HG03097 (cell line): Measurements from ENCODE around the gene RAI1.

Experiments used
- ATAC-seq: cut with Tn5 transposase; IDR thresholded peaks from one replicate; pipeline ENCODE4 v1.9.1; 2021; ENCODE audit not compliant: unreplicated experiment, low FRiP score

RAI1 gene

GRCh38 chr17:17745476-17746455, 64.5 kb downstream of the RAI1 start:
- no peak for ATAC-seq

DNA sequence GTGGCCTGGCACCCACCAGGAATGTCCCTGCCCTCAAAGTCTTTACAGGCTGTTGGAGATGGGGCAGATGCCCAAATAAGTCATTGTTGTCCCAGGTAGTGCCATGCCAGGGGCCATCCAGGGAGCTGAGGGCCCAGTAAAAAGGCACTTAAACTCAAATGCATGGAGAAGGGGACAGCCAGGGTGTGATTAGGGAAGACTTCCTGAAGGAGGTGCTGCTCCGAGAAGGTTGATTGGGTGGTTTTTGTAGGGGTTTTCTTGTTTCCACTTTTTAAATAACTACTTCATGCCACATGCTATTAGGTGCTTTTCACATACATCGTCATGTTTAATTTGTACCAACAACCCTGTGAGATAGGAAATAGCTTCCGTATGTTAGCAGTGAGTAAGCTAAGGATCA, 66.9 kb downstream of the RAI1 start:
- ATAC-seq = no peak

GRCh38 chr17:17748604-17749003, 67.3 kb downstream of the RAI1 start:
- no peak for ATAC-seq

DNA sequence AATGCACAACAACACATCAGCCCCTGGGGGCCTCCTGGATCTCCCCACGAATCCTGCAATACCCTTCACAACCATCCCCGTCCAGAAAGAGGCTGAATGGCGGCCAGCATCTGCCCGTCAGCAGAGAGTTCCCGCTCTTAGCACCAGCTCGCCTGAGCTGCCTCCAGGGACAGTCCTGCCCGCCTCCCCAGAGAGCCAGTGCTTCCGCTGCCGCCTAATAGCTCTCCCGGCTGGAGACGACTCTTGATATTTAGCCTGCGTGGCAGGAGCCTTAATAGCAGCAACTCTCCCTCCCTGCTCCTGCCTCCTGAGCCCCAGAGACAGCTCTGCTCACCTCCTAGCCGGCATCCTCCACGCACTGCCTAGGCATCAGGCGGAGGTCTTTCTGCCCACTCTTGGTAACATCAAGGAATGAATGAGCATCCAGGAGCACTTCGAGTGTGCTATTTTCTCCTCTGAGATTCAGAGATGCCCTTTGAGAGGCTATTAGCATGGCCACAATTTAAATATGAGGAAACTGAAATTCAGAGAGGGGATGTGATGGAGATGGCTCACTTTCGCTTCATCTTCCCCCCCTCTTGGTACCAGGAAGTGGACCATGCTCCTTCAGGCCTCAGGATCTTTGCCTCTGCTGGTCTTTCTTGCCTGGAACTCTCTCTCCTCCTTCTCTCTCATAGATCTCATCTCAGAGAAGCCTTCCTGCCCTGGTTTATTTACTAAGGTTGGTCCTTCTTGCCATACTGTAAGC, 67.9 kb downstream of the RAI1 start:
- ATAC-seq = no peak

DNA sequence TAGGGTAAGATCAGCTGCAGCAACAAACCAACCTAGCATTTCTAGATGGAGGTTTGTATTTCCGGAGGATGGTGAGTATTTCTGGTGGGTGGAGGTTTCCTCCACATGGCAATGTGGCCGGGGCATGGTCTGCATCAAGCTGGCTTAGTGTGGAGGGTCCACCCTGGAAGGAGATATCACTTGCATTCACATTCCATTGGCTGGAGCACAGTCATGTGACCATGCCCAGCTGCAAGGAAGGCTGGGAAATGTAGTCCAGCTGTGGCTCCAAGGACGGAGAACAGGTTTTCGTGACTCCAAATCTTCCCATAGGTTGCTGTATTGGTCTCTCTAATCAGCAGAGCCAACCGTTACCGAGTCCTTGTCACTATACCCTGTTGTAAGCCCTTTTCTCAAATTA, 68.7 kb downstream of the RAI1 start:
- no peak for ATAC-seq

- ATAC-seq = no peak
Measured at GRCh38 chr17:17750881-17751280, 69.6 kb downstream of the RAI1 start.

DNA sequence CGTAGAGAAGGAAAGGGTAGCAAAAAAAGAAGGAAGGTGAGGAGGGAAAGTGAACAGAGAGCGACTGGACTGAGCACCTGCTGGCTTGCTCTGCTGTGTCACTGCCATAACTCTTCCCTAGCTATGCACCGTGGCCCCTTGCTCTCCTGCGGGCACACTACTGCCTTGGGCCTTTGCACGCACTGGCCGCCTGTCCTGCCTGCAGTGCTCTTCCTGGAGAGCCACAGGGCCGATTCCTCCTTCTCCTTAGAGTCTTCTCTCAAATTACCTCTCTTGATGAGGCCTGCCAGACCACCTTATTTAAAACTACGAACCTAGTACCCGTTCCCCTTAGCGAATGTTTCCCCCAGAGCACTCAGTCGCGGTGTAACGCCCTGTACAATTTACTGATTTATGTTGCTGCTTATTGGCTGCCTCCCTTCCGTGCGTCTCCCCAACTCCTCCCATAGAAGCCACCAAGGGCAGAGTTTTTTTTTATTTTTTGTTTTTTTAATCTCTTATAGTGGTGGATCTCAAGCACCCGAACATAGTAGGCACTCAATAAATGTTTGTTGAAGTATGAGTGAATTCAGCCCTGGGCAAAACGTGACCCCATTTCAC, 70.3 kb downstream of the RAI1 start:
- ATAC-seq = no peak

DNA sequence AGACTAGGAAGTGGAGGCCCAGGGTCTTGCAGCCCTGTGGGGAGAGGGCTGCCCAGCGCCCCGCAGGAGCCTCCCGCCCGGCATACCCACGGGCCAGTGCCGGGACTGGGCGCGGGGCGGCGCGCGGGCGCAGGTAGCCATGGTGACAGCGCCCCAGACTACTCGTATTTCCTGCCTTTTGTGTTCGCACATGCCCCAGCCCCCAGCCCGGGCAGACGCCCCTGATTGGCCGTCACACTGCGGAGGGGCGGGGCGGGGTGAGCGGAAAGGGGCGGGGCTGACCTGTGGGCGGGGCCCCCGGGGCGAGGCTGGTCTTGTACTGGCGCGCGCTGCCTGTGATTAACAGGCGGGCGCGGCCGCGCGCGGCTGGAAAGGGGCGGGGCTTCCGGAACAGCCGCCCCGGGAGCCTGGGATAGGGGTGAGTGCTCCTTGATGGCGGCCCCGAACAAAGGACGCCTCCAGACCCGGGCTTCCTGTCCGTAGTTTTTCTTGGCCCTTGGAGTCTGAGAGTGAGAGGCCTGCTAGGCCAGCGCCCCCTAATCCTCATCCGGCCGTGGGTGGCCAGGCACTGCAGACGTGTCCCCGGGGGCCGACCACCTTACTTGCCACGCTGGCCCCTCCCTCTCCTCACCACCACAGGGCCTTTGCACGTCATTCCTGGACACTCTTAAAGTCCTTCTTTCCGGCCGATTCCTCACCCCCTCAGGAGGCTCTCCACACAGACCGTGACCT, 71.0 kb downstream of the RAI1 start:
- ATAC-seq = peak; percentile 53

DNA sequence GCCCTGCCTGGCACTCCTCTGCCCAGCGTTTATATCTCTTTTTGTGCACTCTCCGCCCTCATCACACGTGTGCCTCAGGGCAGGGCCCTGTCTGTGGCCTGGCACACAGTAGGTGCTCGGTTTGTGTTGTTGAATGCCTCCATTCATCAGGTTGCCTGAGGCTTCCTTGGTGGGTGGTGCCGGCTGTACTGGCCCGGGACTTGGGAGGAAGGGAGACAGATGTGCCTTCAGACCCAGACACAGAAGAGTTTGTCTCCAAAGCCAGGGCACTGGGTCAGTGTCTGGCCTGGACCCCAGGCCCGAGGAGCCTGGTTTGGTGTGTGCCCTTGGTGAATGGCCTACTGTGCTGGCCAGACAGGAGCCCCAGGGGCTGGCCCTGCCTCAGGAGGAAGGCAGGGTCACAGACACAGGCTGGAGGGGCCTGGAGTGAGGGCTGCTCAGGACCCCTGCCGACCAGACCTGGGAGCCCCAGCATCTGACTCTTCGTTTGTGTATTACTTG, 71.6 kb downstream of the RAI1 start:
- no peak for ATAC-seq

DNA sequence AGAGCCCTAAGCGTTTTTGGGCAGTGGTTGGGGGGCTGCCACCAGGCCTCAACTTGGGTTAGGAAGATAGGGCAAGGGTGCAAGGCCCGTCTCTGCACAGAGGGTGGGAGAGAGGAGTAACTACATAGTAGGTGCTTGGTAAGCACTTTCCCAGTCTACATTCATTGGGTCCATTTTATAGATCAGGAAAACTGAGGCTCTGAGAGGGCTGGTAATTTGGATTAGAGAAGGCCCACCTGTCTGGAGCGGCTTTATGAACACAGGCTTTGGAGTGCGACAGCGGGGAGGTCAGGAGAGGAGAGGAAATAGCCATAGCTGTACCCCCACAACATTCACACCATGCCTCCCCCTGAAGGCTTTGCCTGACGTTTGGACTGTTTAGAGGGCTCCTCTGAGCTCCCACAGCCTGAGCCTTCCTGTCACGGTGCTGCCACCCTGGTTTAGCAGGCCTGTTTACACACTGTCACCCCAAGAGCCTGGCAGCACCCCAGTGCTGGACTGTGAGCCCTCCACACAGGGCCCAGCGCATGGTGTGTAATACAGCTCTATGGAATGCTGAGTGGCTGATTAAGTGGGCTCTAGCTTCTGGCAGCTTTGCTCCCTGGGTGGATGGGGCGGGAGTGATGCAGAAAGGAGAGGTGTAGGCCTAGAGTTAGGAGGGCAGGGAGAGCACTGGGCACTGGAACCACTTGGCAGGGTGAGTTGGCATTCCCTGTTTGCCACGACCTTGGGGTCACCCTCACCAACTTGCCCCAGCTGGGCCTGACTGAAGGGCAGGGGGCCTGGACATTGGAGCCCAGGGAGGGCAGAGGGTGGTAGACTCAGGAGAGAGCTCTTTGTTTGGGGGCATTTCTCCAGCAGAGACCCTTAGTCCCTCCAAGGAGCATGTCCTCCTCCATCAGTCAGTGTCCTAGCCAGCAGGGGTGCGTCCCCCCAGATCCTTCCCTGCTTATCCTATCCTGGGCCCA, 73.7 kb downstream of the RAI1 start:
- ATAC-seq = no peak

DNA sequence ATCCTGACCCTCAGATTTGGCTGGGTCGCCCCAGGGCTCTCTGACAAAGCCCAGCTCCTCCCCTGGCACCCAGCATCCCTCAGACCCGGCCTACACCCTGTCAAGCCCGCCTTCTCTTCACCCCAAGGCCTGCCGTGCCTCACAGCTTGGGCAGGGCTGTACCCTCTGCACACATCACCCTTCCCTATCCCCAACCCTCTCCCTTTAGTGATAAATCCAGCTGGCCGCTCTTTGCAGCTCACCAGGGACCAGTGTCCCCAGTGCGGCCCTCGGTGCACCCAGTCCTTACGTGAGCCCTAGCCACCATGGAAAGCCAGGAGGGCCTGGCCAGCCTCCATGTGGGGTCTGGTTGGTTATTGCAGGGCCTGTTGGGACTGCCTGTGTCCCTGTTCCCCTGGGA, 74.5 kb downstream of the RAI1 start:
- no peak for ATAC-seq

- no peak for ATAC-seq
Measured at GRCh38 chr17:17757391-17757791, 76.1 kb downstream of the RAI1 start.

- no peak for ATAC-seq
Measured at GRCh38 chr17:17757956-17758845, 76.9 kb downstream of the RAI1 start.

DNA sequence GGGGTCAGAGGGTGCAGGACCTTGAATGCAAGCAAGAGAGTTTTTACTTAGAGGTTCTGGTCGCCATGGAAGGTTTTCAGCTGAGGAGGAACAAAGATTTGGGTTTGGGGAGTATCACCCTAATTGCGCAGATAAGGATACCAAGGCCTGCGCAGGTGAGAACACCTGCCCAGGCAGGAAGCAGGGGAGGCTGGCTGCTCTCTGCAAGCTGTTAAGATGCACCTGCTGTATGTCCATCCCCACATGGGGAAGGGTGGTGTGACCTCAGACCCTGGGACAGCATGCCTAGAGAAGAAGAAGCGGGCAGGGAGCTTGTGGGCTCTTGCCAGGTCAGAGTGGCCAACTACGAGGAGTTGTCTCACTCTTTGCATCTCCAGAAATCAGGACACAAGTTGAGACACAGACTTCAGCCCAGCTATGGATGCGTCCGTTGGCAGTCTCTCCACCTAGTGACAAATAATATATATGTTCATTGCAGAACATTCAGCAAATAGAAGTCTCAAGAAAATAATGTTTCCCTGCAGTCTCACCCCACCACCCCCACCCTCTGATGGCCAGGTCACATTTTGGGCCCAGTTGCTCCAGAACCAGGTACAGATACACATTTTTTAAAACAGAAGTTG, 77.8 kb downstream of the RAI1 start:
- no peak for ATAC-seq

DNA sequence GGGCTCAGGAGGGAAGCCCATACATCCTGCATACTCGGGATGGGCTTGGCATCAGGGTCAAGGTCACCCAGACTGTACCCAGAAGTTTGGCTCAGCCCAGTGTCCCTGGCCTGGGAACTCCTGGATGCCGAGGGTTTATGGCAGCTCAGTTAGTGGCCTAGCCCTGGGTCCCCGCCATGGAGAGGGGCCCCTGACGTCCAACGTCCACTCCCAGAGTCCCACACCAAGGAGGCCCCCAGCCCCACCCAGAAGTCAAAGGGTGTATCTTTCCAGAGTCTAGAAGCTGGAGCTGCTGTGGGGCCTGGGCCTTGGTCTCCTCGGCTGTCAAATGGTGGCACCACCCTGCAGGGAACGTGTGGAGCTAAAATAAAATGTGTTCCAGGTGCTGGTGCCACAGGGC, 79.1 kb downstream of the RAI1 start:
- ATAC-seq = no peak

DNA sequence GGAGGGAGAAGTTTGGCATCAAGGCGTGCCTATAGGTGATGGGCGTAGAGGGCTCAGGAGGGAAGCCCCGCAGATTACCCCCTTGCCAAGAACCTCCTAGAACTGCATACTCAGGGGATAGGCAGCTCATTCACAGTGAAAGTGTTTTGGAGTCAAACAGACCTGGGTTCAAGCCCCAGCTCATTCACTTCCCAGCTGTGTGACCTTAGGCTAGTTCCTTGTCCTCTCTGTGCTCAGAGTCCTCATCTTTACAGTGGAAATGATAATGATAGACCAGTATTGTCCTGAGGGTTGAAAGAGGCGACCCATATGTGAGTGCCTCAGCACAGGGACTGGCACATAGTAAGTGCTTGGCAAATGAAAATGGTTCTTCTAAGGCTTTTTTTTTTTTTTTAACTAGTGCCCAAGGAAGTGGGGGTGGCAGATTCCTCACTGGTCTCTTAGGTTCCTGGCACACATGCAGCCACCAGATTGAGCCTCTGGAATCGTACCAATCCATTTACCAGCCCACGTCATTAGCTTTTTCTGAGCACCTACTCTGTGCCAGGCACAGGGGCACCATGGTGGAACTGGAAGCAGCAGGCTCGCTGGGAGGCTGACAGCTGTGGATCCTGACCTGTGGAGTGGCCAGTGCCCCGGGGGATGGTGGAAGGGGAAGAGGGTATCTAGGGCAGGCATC, 79.8 kb downstream of the RAI1 start:
- no peak for ATAC-seq
